ENCODE results near the gene SYPL2.
A peak's percentile ranks its signal among the peaks of the same experiment; 100 is the strongest.
"Not testable (repeated sequence)": the region's sequence is repeated elsewhere in the genome, so short reads cannot be mapped to it uniquely, and the experiment has no call there.

Gene SYPL2

DNA sequence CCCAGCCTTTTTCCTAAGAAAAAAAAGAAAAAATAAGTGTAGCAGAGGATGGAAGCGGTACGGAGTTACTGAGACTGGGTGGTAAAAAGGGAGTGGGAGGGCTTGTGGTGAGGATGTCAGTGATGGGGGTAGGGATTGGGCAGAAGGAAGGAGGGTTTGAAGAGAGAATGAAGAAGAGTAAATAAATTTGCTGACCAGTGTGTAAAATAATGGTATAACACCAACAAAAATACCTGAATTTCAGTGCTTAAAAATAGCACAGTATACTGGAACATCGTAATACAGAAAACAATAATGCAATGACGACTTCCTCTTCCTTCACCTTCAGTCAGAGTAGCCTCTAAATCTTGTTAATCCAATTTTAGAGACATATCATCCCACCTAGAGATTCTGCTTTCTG, 18.8 kb upstream of the SYPL2 start:
- DNase-seq = no peak

DNA sequence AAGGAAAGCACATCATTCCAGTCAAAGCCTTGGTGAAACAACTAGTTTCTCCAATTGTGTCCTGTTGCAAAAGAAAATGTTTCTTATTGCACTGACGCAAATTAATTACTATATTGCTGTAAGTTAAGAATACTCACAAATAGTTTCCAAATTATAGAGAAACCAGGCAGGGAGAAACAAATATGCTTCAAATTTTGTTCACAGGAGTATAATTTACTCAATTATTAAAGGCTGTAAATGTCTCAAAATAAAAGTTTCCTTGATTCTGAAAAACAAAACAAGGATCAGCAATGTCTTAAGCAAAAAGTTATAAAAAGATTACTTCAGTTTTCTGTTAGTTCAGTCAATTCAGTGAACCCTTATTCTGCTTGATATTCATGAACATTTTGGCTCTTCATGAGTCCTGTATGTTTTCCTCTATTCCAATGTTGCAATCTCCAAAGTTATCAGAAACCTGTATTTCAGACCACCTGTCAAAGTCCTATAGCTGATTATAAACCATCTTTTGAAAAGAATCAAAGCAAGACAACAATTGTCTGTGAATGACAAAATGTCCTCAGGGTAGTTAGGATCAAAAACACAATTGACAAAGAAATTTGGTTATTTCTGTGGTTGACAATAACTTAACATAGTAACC, 11.7 kb upstream of the SYPL2 start:
- no peak for DNase-seq
- TF ChIP-seq POLR2A (IDR thresholded peaks at IDR 0.05; ENCODE audit: low read length) (no peak), GATA1 (IDR thresholded peaks at IDR 0.05; ENCODE audit: low read depth, low read length) (no peak)

More for the DNA sequence above, 18.8 kb upstream of the SYPL2 start:
- TF ChIP-seq GATA1 (IDR thresholded peaks at IDR 0.05; ENCODE audit: low read depth, low read length) (no peak), POLR2A (IDR thresholded peaks at IDR 0.05; ENCODE audit: low read length) (no peak)

GRCh38 chr1:109457819-109458218, 8.5 kb upstream of the SYPL2 start:
- no peak for TF ChIP-seq GATA1 (IDR thresholded peaks at IDR 0.05; ENCODE audit: low read depth, low read length)
- TF ChIP-seq POLR2A (IDR thresholded peaks at IDR 0.05; ENCODE audit: low read length) = no peak
- DNase-seq = no peak

DNA sequence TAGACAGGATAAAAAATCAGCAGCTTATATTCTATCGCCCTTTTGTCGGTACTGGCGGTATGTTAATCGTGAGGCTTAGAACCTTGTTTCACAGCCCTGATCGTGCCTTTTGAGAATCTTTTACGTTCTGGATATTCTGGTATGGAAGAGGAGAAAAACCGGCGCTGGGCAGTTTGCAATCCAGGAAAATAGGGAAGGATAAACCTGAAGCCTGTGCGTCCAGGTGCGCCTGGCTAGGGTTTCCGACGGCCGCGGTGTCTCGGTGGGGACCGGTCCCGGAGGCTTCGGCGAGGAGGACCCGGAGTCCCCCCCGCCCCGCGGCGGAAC, 258 bp upstream of the SYPL2 start:
- no peak for DNase-seq
- TF ChIP-seq POLR2A (IDR thresholded peaks at IDR 0.05; ENCODE audit: low read length) = no peak
- TF ChIP-seq GATA1 (IDR thresholded peaks at IDR 0.05; ENCODE audit: low read depth, low read length) = no peak

- TF ChIP-seq GATA1 (IDR thresholded peaks at IDR 0.05; ENCODE audit: low read depth, low read length) = no peak
- no peak for TF ChIP-seq POLR2A (IDR thresholded peaks at IDR 0.05; ENCODE audit: low read length)
- no peak for DNase-seq
These were observed 993 bp downstream of the SYPL2 start for GRCh38 chr1:109467301-109467777.

GRCh38 chr1:109468061-109468460, 1.7 kb downstream of the SYPL2 start:
- TF ChIP-seq POLR2A (IDR thresholded peaks at IDR 0.05; ENCODE audit: low read length) (no peak), GATA1 (IDR thresholded peaks at IDR 0.05; ENCODE audit: low read depth, low read length) (no peak)
- DNase-seq = no peak

DNA sequence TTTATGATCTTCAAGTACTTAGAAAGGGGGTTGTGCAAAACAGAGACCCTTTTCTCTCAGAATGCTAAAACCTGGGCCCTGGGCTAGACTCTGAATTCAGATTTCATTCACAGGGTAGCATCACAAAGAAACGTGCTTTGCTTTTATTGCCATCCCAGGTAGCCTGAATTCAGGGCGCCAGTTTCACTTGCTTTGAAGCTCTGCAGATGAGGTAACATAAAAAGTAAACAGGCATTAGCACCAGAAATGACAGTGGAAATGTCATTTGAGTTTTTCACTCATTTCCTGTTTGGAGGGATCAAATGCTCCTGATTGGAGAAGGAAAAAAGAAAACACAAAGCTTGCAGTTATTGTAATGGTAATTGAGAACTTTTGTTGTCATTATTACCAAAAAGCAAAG, 2.6 kb downstream of the SYPL2 start:
- TF ChIP-seq POLR2A (IDR thresholded peaks at IDR 0.05; ENCODE audit: low read length) (no peak), GATA1 (IDR thresholded peaks at IDR 0.05; ENCODE audit: low read depth, low read length) (no peak)
- DNase-seq = no peak

- no peak for DNase-seq
- TF ChIP-seq GATA1 (IDR thresholded peaks at IDR 0.05; ENCODE audit: low read depth, low read length) = no peak
- no peak for TF ChIP-seq POLR2A (IDR thresholded peaks at IDR 0.05; ENCODE audit: low read length)
These were observed 3.9 kb downstream of the SYPL2 start for GRCh38 chr1:109470245-109470644.

DNA sequence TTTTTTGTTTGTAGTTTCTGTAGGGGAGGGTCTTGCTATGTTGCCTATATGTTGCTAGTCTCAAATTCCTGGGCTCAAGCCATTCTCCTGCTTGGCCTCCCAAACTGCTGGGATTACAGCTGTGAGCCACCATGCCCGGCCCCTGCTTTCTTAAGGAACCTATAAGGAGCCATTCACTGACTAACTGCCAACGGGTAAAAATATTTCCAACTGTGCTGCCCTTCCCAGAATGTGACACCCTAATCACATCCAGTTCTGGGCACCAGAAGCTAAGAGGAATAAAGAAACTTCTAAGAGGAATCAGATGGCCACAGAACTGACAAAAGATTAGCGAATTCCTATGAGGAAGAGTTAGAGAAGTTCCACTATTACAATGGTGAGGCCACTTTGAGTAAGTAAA, 6.4 kb downstream of the SYPL2 start:
- TF ChIP-seq GATA1 (IDR thresholded peaks at IDR 0.05; ENCODE audit: low read depth, low read length) (no peak), POLR2A (IDR thresholded peaks at IDR 0.05; ENCODE audit: low read length) (no peak)
- DNase-seq = no peak

DNA sequence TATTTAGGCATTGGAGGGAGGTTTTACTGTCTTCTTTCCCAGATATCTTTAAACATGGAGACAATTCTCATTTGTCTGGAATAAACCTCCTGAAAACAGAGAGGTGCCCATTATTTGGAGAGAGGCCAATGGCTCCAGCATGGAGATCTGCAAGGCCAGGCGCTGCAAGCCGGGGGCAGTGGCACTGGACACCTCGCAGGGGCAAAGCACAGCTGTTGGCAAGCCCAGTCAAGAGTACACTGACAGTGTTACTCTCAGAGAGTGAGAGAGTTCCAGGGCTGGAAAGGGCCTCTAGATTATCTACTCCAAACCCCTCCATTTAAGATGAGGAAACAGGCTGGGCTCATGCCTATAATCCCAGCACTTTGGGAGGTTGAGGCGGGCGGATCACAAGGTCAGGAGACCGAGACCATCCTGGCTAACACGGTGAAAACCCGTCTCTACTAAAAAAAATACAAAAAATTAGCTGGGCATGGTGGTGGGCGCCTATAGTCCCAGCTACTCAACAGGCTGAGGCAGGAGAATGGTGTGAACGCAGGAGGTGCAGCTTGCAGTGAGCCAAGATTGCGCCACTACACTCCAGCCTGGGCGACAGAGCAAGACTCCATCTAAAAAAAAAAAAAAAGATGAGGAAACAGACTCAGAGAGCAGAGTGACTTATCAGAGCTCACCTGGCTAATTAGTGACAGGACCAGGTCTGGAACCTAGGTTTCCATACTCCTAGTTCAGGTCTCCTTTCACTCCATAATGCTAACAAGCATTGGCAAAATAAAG, 7.1 kb downstream of the SYPL2 start:
- not testable (repeated sequence) for DNase-seq

GRCh38 chr1:109474697-109475096, 8.4 kb downstream of the SYPL2 start:
- no peak for DNase-seq
- TF ChIP-seq GATA1 (IDR thresholded peaks at IDR 0.05; ENCODE audit: low read depth, low read length) (no peak), POLR2A (IDR thresholded peaks at IDR 0.05; ENCODE audit: low read length) (no peak)

DNA sequence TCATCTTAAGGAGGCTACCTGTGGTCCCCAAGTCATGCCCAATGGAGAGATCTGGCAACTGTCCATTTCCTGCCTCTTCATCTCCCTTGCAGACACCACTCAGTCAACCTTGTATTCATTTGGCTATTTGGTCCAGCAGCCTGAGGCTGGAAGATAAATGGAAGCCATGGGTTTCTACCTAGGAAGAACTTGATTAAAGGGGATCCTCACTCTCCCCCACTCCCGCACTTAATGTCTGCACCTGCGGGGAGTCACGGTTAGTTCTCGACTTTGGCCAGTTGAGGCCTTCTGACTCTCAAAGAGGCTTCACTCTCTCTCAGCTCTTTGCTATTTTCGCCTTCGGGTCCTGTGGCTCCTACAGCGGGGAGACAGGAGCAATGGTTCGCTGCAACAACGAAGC, 8.9 kb downstream of the SYPL2 start:
- no peak for DNase-seq
- TF ChIP-seq GATA1 (IDR thresholded peaks at IDR 0.05; ENCODE audit: low read depth, low read length) (no peak), POLR2A (IDR thresholded peaks at IDR 0.05; ENCODE audit: low read length) (no peak)

GRCh38 chr1:109476825-109477224, 10.5 kb downstream of the SYPL2 start:
- no peak for DNase-seq
- TF ChIP-seq GATA1 (IDR thresholded peaks at IDR 0.05; ENCODE audit: low read depth, low read length) (no peak), POLR2A (IDR thresholded peaks at IDR 0.05; ENCODE audit: low read length) (no peak)

- no peak for TF ChIP-seq GATA1 (IDR thresholded peaks at IDR 0.05; ENCODE audit: low read depth, low read length)
- TF ChIP-seq POLR2A (IDR thresholded peaks at IDR 0.05; ENCODE audit: low read length) = no peak
- no peak for DNase-seq
These were observed 11.5 kb downstream of the SYPL2 start for GRCh38 chr1:109477821-109478220.

DNA sequence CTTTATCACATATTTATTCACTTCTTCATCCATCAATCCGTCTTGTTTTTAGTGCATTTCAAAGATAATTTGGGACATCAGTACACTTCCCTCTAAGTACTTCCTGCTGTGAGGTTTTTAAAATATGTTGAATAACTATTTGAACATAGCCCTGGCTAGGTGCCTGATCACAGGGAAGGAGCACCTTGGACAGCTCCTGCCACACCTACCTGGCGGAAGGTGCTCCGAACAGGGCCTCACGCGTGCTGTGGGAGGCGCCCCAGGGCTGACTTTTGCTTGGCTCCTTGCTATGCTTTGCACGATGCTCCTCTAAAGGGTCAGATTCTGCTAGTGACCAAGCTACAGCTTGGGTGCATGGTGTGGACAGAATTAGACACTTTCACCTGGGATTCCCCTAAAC, 12.5 kb downstream of the SYPL2 start:
- no peak for TF ChIP-seq GATA1 (IDR thresholded peaks at IDR 0.05; ENCODE audit: low read depth, low read length)
- TF ChIP-seq POLR2A (IDR thresholded peaks at IDR 0.05; ENCODE audit: low read length) = no peak
- peak in 1 of 2 experiments; percentile 16 for DNase-seq
